Activated T-cell treated with anti-CD3 and anti-CD28 coated beads for 48 hours (primary cell): ENCODE measurements around the gene PIN1.
"Not testable (repeated sequence)": the region's sequence is repeated elsewhere in the genome, so short reads cannot be mapped to it uniquely, and the experiment has no call there.

Experiments used
- DNase-seq: peaks from one replicate; pipeline ENCODE4 v3.0.0-alpha.2; 2020; ENCODE audit warnings: low read depth

PIN1 gene

DNA sequence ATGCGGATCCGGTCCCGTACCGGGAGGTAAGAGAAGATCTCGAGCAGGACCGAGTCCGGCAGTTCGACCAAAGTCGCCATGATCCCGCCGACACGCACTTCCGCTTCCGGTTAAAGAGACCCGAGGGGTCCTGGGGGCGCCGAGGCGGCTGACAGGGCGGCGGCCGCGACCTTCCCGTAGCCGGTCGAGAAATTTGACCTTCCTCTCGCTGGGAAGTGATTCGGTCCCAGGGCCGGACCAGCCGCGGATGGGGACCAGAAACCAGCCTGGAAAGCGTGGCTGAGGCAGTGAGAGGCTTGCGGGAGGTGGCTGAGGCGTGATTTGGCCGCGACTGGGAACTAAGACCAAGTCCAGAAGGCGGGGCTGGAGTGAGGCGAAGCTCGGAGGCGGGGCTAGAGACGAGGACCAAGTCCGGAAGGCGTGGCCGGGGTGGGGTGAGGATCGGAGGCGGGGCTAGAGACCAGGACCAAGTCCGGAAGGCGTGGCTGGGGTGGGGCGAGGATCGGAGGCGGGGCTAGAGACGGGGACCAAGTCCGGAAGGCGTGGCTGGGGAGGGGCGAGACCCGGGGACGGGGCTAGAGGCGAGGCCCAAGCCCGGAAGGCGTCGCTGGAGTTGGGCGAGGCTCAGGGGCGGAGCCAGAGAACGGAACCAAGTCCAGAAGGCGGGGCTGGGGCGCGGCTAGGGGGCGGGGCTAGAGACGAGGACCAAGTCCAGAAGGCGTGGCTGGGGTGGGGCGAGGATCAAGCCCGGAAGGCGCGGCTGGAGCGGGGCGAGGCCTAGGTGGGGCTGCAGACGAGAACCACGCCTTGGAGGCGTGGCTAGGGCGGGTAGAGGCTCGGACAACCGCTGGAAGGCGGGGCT, 16.2 kb upstream of the PIN1 start, which contains the start of gene FBXL12:
FBXL12 (minus strand) TSS at position 346 of the 862 bp plus-strand sequence; CDS start at position 80, 266 bp downstream.
- DNase-seq: peak; percentile 100

DNA sequence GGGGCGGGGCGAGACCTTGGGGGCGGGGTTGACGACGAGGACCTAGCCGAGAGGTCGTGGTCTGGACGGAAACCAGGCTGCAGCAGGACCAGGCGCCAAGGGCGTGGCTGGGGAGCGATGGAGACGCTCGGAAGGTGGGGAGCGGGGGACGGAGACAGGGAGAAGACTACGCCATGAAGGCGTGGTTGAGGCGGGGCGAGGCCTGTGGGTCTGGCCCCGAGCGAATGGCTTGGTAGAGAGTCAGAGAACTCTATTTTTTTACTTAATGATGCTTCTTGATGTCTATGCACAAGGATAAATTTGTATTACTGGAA, 15.6 kb upstream of the PIN1 start:
- DNase-seq: no peak

- DNase-seq: not testable (repeated sequence)
Measured at GRCh38 chr19:9820034-9820433, 15.1 kb upstream of the PIN1 start.

DNA sequence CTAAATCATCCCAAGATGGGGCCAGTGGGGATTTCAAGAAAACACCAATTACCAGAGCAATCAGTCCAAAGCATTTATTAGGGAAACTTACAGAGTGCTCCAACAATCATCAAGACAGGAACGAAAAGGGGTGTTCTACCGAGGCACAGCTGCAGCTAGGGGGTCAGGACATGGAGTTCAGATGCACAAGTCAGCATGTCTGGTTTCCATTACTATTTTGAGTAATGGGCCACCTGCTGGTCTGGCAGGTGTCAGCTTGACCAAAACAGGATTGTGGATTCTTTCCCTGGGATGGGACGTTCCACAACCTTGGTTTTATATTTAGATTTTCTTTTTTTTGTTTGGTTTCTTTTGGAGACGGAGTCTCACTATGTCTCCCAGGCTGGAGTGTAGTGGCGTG, 11.3 kb upstream of the PIN1 start:
- DNase-seq: no peak

DNA sequence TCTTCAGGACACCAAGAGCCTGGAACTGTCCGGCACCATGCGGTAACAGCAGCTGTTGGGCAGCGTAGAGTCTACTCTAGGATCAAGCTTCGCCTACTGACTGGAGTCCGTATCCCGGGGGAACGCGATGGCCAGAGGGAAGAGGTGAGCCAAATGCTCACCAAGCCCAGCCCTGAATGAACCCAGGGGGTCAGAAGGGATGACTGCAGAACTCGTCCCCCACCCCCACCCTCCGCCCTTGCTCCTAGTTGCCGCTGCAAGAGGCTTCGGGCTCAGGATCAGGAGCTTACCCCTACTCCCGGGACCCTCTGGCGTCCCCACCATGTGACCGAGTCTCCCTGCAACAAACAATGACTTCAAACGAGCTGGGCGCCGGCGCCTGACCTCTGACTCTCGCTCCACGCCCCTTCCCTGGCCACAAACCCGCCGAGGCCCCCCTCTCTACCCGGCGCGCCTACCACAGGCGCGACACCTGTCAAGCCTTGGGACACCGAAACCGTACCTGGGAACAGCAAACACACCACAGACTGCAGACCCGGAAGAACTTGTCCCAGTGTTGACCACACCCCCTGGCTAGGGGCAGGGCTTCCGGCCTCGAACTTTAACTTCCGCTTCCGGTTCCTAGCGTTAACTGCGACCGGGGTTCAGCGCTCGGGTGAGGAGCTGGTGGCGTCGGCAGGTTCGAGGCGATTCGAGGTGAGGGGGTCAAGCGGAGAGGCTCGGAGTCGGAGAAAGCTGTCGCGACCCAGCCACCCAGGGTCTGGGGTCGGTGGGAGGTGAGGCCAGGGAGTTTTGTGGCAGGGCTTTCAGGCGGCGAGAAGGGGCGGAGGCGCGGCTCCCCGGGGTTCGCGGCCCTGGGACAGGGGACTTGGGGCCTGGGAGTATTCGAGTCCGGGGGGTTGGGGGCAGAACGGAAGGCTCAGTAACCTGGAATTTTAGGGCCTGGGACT, 7.6 kb upstream of the PIN1 start, which contains the start of gene UBL5:
UBL5 (plus strand) TSS at position 630 of the 950 bp plus-strand sequence. CDS start 420 bp downstream, outside the sequence.
- peak; percentile 85 for DNase-seq

- no peak for DNase-seq
Measured at GRCh38 chr19:9828551-9829063, 6.5 kb upstream of the PIN1 start.

- DNase-seq: no peak
Measured at GRCh38 chr19:9834307-9834725, 802 bp upstream of the PIN1 start.

DNA sequence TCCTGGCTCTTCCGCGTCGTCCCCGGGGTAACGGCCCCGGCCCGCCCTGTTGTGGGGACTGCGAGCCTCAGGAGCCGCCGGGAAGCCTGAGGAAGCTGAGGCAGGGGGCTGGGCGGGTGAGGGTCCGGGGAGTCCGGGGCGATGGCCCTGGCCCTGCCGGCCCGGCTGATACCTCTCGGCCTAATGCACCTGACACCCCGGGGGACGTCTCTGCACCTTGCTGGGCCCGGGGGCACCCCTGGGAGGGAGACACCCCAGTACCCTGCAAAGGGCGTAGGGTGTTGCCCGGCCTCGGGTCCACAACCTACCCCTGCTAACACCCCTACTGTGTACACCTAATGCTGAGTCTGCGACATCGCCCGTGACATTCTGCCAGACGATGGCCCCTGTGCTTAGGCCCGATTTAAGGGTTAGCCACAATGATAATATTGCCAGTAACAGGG, 410 bp downstream of the PIN1 start:
- no peak for DNase-seq

DNA sequence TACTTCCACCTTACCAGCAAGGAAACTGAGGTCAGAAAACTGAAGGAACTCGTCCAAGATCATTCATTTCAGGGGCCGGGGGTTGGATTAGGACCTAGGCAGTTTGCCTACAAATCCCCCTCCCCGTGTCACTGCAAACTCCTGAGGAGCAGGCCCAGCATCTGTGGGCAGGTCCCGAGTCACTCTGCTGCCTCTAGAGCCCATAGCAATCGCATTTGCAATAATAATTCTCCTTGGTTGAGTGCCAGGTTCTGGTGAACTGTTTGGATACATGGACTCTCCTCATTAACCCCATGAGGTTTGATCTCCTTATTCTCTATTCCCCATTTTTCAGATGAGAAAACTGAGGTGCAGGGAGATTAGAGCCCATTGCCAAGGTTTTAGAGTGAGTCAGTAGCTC, 903 bp downstream of the PIN1 start:
- DNase-seq: no peak

DNA sequence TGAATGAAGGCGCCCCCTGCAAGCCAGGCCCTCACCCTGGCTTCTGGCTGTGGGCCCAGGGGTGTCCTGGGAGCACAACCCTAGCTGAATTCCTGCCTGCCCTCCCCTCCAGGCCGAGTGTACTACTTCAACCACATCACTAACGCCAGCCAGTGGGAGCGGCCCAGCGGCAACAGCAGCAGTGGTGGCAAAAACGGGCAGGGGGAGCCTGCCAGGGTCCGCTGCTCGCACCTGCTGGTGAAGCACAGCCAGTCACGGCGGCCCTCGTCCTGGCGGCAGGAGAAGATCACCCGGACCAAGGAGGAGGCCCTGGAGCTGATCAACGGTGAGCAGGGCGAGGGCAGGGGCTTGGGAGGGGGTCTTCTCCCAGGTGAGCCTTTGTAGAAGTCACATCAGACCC, 3.2 kb downstream of the PIN1 start:
- no peak for DNase-seq

DNA sequence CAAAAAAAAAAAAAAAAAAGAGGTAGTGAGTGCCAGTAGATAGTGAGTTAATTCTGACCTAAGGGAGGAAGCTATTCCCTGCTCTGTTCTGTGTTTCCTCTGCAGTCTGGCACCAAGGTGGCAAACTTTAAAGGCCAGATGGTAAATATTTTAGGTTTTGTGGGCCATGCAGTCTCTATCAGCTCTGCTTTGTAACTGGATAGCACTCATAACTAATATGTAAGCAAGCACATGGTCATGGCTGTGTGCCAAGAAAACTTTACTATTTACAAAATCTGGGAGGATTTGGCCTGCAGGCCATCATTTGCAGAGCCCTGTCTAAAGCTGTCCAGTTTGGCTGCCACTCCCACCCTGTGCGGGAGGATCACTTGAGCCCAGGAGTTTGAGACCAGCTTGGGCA, 4.3 kb downstream of the PIN1 start:
- no peak for DNase-seq

GRCh38 chr19:9842834-9843625, 7.9 kb downstream of the PIN1 start:
- no peak for DNase-seq

DNA sequence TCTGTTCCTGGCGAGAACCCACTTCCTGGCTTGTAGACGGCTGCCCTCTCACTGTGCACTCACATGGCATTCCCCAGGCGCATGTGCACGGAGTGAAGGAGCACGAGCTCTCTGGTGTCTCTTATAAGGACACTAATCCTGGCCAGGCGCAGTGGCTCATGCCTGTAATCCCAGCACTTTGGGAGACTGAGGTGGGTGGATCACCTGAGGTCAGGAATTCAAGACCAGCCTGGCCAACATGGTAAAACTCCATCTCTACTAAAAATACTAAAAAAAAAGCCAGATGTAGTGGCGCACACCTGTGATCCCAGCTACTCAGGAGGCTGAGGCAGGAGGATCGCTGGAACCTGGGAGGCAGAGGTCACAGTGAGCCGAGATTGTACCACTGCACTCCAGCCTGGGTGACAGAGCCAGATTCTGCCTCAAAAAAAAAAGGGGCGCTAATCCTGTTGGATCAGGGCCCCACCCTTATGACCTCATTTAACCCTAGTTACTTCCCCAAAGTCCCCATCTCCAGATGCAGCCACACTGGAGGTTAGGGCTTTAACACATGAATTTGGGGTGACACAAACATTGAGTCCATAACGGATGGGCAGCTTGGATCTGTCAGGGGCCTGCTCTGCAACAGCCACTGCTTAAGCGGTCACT, 8.6 kb downstream of the PIN1 start:
- not testable (repeated sequence) for DNase-seq

- DNase-seq: peak; percentile 55
Measured at GRCh38 chr19:9847087-9847671, 12.1 kb downstream of the PIN1 start.

GRCh38 chr19:9848060-9848459, 12.9 kb downstream of the PIN1 start:
- no peak for DNase-seq

- DNase-seq: no peak
Measured at GRCh38 chr19:9848762-9849161, 13.6 kb downstream of the PIN1 start.

- no peak for DNase-seq
Measured at GRCh38 chr19:9849791-9850190, 14.7 kb downstream of the PIN1 start.

DNA sequence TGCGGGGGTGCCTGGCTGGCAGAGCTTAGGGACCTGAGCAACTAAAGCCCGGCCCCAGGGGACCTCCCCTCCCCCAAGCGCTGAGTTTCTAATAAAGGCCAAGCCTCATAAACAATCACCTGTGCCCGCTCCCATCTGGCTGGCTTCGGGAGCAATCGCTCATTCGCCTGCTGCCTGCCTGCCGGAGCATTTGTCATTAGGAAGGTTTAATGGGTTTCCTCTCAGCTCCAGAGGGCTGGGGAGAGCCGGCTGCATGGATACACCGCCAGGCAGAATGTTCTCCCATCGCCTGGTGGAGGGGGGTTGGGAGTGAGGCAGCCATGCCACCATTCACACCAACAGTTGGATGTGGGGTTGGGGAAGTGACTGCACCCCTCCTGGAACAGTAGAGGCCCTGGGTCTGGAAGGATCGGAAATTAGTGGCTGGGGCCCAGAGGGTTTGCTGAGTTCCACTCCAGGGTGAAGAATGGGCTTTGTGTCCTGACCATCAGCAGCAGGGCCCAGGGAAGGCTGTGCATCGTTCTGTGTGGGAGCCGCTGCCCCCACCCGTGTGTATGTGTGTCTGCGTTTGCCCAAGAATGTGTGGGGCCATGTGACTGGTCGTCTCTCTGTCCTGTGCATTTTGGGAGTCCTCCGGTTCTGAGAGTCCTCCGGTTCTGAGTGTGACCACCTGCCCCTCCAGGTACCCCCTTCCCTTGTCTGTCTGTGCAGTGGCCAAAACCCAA, 15.3 kb downstream of the PIN1 start:
- DNase-seq: no peak

DNA sequence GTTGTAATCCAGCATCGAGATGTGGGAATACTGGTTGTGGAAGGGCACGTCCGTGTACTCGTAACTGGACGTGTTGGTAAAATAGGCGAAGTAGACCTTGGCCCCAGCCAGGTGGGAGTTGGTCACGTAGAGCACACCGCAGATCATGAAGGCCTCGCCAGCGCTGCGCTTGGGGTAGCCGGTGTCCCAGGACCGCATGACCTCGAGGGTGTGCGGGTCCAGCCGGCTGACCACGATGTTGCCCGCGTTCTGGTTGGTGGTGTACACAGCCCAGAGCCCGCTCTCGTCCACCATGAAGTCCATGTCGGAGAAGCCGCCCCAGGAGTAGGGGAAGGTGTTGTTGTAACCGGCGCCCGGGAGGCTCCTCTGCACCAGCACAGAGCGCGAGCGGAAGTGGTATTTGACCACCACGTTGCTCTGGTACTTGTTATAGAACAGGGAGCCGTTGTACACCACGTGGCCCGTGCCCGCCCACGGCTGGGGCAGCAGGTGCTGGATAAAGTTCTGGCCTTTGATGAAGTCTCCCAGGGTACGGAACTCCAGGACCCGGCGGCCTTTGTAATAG, 19.2 kb downstream of the PIN1 start:
- no peak for DNase-seq

- DNase-seq: no peak
Measured at GRCh38 chr19:9856609-9857008, 21.5 kb downstream of the PIN1 start.
